Caco-2 (cell line): ENCODE data around the gene COG7. TPM values are rescaled to one million over a fixed set of nuclear protein-coding genes. Genes with fewer than 3 reads are reported as not detected.

Experiments
- BruUV-seq: library from RNA; stranded (reverse); fragments of 400-500 nt; replicated peaks from 2 replicates; lab custom pipeline; 2021; lab: Mats Ljungman, UMichigan
- CTCF ChIA-PET: fragments of 300-600 bp; sonication (Branson Sonifier 250); formaldehyde crosslinking; loops from one replicate; lab custom pipeline; 2022; ENCODE audit warnings: antibody characterized with exemption; lab: Charles Lee
- POLR2A ChIA-PET: fragments of 300-600 bp; sonication (Branson Sonifier 250); formaldehyde crosslinking; loops from one replicate; lab custom pipeline; 2022; ENCODE audit warnings: antibody characterized with exemption; lab: Charles Lee
- DNase-seq, 2 experiments: peaks; one replicate each; pipeline versions ENCODE4 v3.0.0 to v3.0.0-alpha.2; 2020 to 2022
- H3K27me3 ChIP-seq: replicated peaks from 2 replicates; pipeline ENCODE4 v1.6.0; 2011; ENCODE audit warnings: low read length; ENCODE audit not compliant: control insufficient read depth, insufficient read depth
- H3K36me3 ChIP-seq: 2 replicates; pipeline ENCODE4 v1.5.1; 2011; ENCODE audit warnings: low read length; ENCODE audit not compliant: control insufficient read depth, insufficient read depth
- H3K4me1 ChIP-seq: fragments of 250-450 bp; sonication (Bioruptor Pico); 2 replicates; pipeline ENCODE4 v1.5.1; 2020; ENCODE audit warnings: mild to moderate bottlenecking
- H3K4me3 ChIP-seq: 2 replicates; pipeline ENCODE4 v1.5.1; 2011; ENCODE audit warnings: low read depth, mild to moderate bottlenecking, control low read depth, low read length
- H3K9me3 ChIP-seq: fragments of 250-450 bp; sonication (Bioruptor Pico); 2 replicates; pipeline ENCODE4 v1.5.1; 2020; ENCODE audit warnings: mild to moderate bottlenecking, moderate library complexity
- H3K27ac Mint-ChIP-seq: one replicate; pipeline ENCODE4 v1.8.0; 2022; ENCODE audit warnings: mixed read lengths; ENCODE audit not compliant: unreplicated experiment
- H3K27me3 Mint-ChIP-seq: one replicate; pipeline ENCODE4 v1.8.0; 2022; ENCODE audit warnings: mixed read lengths; ENCODE audit not compliant: insufficient read depth, unreplicated experiment
- H3K36me3 Mint-ChIP-seq: one replicate; pipeline ENCODE4 v1.8.0; 2022; ENCODE audit warnings: mild to moderate bottlenecking, mixed read lengths; ENCODE audit not compliant: insufficient read depth, unreplicated experiment
- H3K4me1 Mint-ChIP-seq: one replicate; pipeline ENCODE4 v1.8.0; 2022; ENCODE audit warnings: low read depth, mixed read lengths; ENCODE audit not compliant: unreplicated experiment
- H3K4me3 Mint-ChIP-seq: one replicate; pipeline ENCODE4 v1.8.0; 2022; ENCODE audit warnings: mild to moderate bottlenecking, moderate library complexity, mixed read lengths; ENCODE audit not compliant: unreplicated experiment
- H3K9me3 Mint-ChIP-seq: one replicate; pipeline ENCODE4 v1.8.0; 2022; ENCODE audit warnings: mixed read lengths; ENCODE audit not compliant: unreplicated experiment
- intact Hi-C: fragments of 100-400 bp; cut with micrococcal nuclease; formaldehyde crosslinking; loops from one replicate; pipeline ENCODE4 v1.10.0; 2022; ENCODE audit not compliant: unreplicated experiment
- total RNA-seq: library from RNA; stranded (reverse); gene quantifications from 2 replicates; pipeline ENCODE4 v1.2.3, GENCODE V29; 2022
- TF ChIP-seq, protein P1 (sequence below), 2 experiments: fragments of 200-600 bp in 1 of 2; IDR thresholded peaks; 1 replicate in 1 of 2; 2 replicates in 1 of 2; pipeline versions ENCODE4 v1.5.1 to v1.8.0; 2011 to 2022; ENCODE audit warnings: antibody characterized with exemption in 1 of 2, control low read depth in 1 of 2, inconsistent platforms in 1 of 2, low read depth in 1 of 2, low read length in 1 of 2, mild to moderate bottlenecking in 1 of 2, moderate library complexity in 1 of 2; ENCODE audit not compliant: insufficient read depth in 1 of 2, severe bottlenecking in 1 of 2, unreplicated experiment in 1 of 2

Gene COG7
- total RNA-seq, 1 experiment from 2014 or later: 12.4 TPM

- Mint-ChIP-seq H3K27me3 (no peaks in the 10 kb centered on the region), H3K4me3 (no peak overlapping the region), H3K27ac (no peak overlapping the region), H3K36me3 (no peaks in the 10 kb centered on the region), H3K4me1 (peaks cover 3% of the 10 kb centered on the region), H3K9me3 (peaks cover under 1% of the 10 kb centered on the region)
- Histone ChIP-seq H3K4me1 (peaks cover 5% of the 10 kb centered on the region), H3K4me3 (no peak overlapping the region), H3K27me3 (no peaks in the 10 kb centered on the region), H3K9me3 (no peaks in the 10 kb centered on the region), H3K36me3 (no peaks in the 10 kb centered on the region)
- CTCF ChIA-PET: interaction anchor here (0.6 kb wide), 1 partner anchor 1152 kb away, joined by 5 read pairs; the partner anchor contains the start of gene EEF2K
- no peak for DNase-seq
- TF ChIP-seq, protein P1, sequence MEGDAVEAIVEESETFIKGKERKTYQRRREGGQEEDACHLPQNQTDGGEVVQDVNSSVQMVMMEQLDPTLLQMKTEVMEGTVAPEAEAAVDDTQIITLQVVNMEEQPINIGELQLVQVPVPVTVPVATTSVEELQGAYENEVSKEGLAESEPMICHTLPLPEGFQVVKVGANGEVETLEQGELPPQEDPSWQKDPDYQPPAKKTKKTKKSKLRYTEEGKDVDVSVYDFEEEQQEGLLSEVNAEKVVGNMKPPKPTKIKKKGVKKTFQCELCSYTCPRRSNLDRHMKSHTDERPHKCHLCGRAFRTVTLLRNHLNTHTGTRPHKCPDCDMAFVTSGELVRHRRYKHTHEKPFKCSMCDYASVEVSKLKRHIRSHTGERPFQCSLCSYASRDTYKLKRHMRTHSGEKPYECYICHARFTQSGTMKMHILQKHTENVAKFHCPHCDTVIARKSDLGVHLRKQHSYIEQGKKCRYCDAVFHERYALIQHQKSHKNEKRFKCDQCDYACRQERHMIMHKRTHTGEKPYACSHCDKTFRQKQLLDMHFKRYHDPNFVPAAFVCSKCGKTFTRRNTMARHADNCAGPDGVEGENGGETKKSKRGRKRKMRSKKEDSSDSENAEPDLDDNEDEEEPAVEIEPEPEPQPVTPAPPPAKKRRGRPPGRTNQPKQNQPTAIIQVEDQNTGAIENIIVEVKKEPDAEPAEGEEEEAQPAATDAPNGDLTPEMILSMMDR (IDR thresholded peaks at IDR 0.05; ENCODE audit: insufficient read depth in 1 of 2, low read depth in 1 of 2, low read length in 1 of 2, severe bottlenecking in 1 of 2, unreplicated experiment in 1 of 2): no peak
- POLR2A ChIA-PET: no interaction called here
- no TSS peak for BruUV-seq
- intact Hi-C loops: no loop called here
Measured at GRCh38 chr16:23357761-23358290, 95.2 kb downstream of the COG7 start.

DNA sequence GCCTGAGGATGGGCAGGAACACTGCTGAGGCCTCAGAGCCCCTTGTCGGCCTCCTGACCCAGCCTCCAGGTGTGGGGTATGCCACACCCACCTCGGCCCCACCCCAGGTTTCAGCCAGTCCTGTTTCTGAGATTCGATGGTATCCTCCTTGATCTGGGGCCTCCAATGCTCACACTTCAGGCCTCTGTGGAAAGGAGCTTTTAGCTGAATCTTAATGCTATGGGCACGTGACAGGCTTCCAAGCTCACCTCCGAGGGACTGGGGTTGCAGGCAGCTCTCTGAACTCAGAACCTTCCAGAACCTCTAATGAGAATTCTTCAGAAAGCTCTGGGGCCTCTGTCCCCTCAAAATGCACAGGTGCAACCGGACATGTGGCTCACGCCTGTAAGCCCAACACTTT, 96.0 kb downstream of the COG7 start:
- no peaks in the 10 kb centered on the region for H3K4me1 Mint-ChIP-seq
- intact Hi-C loops: no loop called here
- H3K27ac Mint-ChIP-seq: no peak overlapping the region
- POLR2A ChIA-PET: no interaction called here
- DNase-seq: no peak
- H3K27me3 ChIP-seq: no peaks in the 10 kb centered on the region
- H3K27me3 Mint-ChIP-seq: no peaks in the 10 kb centered on the region
- H3K9me3 ChIP-seq: no peaks in the 10 kb centered on the region
- no peaks in the 10 kb centered on the region for H3K36me3 Mint-ChIP-seq
- H3K9me3 Mint-ChIP-seq: peaks cover 9% of the 10 kb centered on the region
- TF ChIP-seq, protein P1 (IDR thresholded peaks at IDR 0.05; ENCODE audit: insufficient read depth in 1 of 2, low read depth in 1 of 2, low read length in 1 of 2, severe bottlenecking in 1 of 2, unreplicated experiment in 1 of 2): no peak
- BruUV-seq: no TSS peak
- CTCF ChIA-PET: no interaction called here
- H3K4me1 ChIP-seq: no peaks in the 10 kb centered on the region
- H3K4me3 Mint-ChIP-seq: no peak overlapping the region
- H3K4me3 ChIP-seq: no peak overlapping the region
- H3K36me3 ChIP-seq: no peaks in the 10 kb centered on the region

GRCh38 chr16:23355106-23355670, 97.8 kb downstream of the COG7 start:
- no peaks in the 10 kb centered on the region for H3K36me3 Mint-ChIP-seq
- BruUV-seq: no TSS peak
- no peaks in the 10 kb centered on the region for H3K27me3 ChIP-seq
- no peak overlapping the region for H3K4me3 Mint-ChIP-seq
- no peak overlapping the region for H3K4me3 ChIP-seq
- peaks cover 10% of the 10 kb centered on the region for H3K9me3 Mint-ChIP-seq
- H3K4me1 Mint-ChIP-seq: no peaks in the 10 kb centered on the region
- TF ChIP-seq, protein P1 (IDR thresholded peaks at IDR 0.05; ENCODE audit: insufficient read depth in 1 of 2, low read depth in 1 of 2, low read length in 1 of 2, severe bottlenecking in 1 of 2, unreplicated experiment in 1 of 2): no peak
- H3K9me3 ChIP-seq: no peaks in the 10 kb centered on the region
- no peaks in the 10 kb centered on the region for H3K36me3 ChIP-seq
- CTCF ChIA-PET: interaction anchor here (0.6 kb wide), 1 partner anchor 8 kb away, joined by 3 read pairs; no protein-coding TSS in a partner anchor
- H3K4me1 ChIP-seq: no peaks in the 10 kb centered on the region
- no peak overlapping the region for H3K27ac Mint-ChIP-seq
- POLR2A ChIA-PET: no interaction called here
- intact Hi-C loops: no loop called here
- no peak for DNase-seq
- H3K27me3 Mint-ChIP-seq: no peaks in the 10 kb centered on the region
